Upper lobe of right lung (tissue), 1 donor: Measurements from ENCODE around the gene GPBP1L1. TPM values are rescaled to one million over a fixed set of nuclear protein-coding genes. Genes with fewer than 3 reads are reported as not detected.

Source experiments
- ATAC-seq: fragments of 200-7000 bp; cut with Tn5 transposase; one replicate; pipeline ENCODE4 v1.9.1; 2020; ENCODE audit warnings: mild to moderate bottlenecking, moderate library complexity
- DNase-seq: peaks from one replicate; pipeline ENCODE4 v3.0.0-alpha.2; 2020
- H3K27ac ChIP-seq: fragments of 200-600 bp; one replicate; pipeline ENCODE4 v1.8.0; 2022
- H3K27me3 ChIP-seq: fragments of 200-600 bp; one replicate; pipeline ENCODE4 v1.8.0; 2022; ENCODE audit warnings: mild to moderate bottlenecking
- H3K36me3 ChIP-seq: fragments of 200-600 bp; one replicate; pipeline ENCODE4 v1.8.0; 2022
- H3K4me1 ChIP-seq: fragments of 200-600 bp; one replicate; pipeline ENCODE4 v1.8.0; 2022
- H3K4me3 ChIP-seq: fragments of 200-600 bp; one replicate; pipeline ENCODE4 v1.8.0; 2022; ENCODE audit warnings: mild to moderate bottlenecking
- H3K9me3 ChIP-seq: fragments of 200-600 bp; one replicate; pipeline ENCODE4 v1.8.0; 2022
- intact Hi-C: fragments of 100-400 bp; cut with DNase I; formaldehyde crosslinking; loops from one replicate; pipeline ENCODE4 v1.11.0; 2022
- total RNA-seq: library from RNA; stranded (reverse); fragmentation: NEBNext Ultra II Directional; extraction: Animal tissue kit (Norgen Biotek cat#: 25700); gene quantifications from one replicate; pipeline ENCODE4 v1.2.1, GENCODE V29; 2021
- TF ChIP-seq, protein P1 (sequence below): fragments of 200-600 bp; IDR thresholded peaks from one replicate; pipeline ENCODE4 v1.8.0; 2022; ENCODE audit warnings: antibody characterized with exemption
- donor health status: DM: no; HTN: yes; CAD: no; lungs with severe emphysema.

The GPBP1L1 gene
- total RNA-seq, 1 donor from 2014 or later = 137 TPM

DNA sequence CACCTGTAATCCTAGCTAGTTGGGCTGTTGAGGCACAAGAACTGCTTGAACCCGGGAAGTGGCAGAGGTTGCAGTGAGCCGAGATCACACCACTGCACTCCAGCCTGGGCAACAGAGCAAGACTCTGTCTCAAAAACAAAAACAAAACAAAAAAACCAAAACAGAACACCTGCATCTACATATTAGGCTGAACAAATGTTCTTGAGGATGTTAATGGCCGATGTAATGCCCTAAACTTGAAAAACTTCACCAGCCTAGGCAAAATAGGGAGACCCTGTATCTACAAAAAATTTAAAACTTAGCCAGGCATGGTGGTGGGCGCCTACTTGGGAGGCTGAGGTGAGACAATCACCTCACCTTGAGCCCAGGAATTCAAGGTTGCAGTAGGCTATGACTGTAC, 17.8 kb downstream of the GPBP1L1 start:
- H3K36me3 ChIP-seq = peaks cover 4% of the 10 kb centered on the region
- ATAC-seq (no peak), DNase-seq (no peak)
- intact Hi-C loops = no loop called here
- TF ChIP-seq, protein P1, sequence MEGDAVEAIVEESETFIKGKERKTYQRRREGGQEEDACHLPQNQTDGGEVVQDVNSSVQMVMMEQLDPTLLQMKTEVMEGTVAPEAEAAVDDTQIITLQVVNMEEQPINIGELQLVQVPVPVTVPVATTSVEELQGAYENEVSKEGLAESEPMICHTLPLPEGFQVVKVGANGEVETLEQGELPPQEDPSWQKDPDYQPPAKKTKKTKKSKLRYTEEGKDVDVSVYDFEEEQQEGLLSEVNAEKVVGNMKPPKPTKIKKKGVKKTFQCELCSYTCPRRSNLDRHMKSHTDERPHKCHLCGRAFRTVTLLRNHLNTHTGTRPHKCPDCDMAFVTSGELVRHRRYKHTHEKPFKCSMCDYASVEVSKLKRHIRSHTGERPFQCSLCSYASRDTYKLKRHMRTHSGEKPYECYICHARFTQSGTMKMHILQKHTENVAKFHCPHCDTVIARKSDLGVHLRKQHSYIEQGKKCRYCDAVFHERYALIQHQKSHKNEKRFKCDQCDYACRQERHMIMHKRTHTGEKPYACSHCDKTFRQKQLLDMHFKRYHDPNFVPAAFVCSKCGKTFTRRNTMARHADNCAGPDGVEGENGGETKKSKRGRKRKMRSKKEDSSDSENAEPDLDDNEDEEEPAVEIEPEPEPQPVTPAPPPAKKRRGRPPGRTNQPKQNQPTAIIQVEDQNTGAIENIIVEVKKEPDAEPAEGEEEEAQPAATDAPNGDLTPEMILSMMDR = no peak
- no peak overlapping the region for H3K27ac ChIP-seq
- H3K9me3 ChIP-seq = no peaks in the 10 kb centered on the region
- H3K27me3 ChIP-seq = no peaks in the 10 kb centered on the region
- no peak overlapping the region for H3K4me3 ChIP-seq
- peaks cover 21% of the 10 kb centered on the region for H3K4me1 ChIP-seq

DNA sequence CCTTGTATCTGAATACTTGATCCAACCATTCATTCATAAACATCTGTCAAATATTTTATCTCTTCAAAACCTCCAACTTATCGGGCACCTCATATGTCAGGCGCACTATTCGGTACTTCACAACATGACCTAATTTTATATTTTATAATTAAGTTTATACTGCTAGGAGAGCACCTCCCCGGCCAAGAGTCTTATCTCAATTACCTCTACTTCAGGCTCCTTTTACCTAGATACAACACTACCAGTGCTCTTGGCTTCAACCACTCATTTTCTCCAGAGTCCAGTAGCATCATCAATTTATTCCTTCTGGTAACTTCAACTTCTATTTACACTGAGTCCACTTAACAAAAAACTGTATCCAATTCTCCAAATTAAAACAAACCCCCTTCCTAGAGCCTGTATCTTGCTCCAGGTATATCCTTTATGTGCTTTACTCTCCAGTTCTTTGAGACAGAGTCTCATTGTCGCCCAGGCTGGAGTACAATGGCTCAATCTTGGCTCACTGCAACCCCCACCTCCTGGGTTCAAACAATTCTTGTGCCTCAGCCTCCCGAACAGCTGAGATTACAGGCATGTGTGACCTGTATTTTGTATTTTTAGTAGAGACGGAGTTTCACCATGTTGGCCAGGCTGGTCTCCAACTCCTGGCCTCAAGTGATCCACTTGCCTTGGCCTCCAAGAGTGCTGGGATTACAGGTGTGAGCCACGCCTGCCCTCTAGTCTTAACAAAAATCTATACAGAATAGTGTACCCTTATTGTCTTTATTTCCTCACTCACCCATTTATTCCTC, 18.8 kb downstream of the GPBP1L1 start:
- no peak for ATAC-seq
- Histone ChIP-seq H3K27me3 (no peaks in the 10 kb centered on the region), H3K27ac (no peak overlapping the region), H3K4me3 (no peak overlapping the region), H3K4me1 (peaks cover 21% of the 10 kb centered on the region), H3K9me3 (no peaks in the 10 kb centered on the region), H3K36me3 (peaks cover 4% of the 10 kb centered on the region)
- TF ChIP-seq, protein P1 = no peak
- intact Hi-C loops = no loop called here
- DNase-seq = no peak

DNA sequence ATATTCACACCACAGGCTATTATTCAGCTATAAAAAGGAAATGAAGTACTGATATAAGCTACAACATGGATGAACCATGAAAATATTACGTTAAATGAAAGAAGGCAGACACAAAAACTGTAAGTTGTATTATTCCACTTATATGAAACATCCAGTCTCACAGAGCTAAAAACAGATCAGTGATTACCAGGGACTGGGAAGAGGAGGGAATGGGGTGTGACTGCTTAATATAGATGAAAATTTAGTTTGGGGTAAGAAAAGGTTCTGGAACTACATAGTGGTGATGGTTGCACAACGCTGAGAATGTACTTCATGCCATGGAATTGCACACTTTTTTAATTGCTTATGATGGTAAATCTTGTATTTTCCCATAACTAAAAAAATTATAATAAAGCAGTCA, 19.5 kb downstream of the GPBP1L1 start:
- H3K9me3 ChIP-seq = no peaks in the 10 kb centered on the region
- H3K27me3 ChIP-seq = no peaks in the 10 kb centered on the region
- peaks cover 21% of the 10 kb centered on the region for H3K4me1 ChIP-seq
- TF ChIP-seq, protein P1 = no peak
- no peak overlapping the region for H3K27ac ChIP-seq
- DNase-seq = no peak
- ATAC-seq = no peak
- H3K36me3 ChIP-seq = peaks cover 4% of the 10 kb centered on the region
- intact Hi-C loops = no loop called here
- H3K4me3 ChIP-seq = no peak overlapping the region

DNA sequence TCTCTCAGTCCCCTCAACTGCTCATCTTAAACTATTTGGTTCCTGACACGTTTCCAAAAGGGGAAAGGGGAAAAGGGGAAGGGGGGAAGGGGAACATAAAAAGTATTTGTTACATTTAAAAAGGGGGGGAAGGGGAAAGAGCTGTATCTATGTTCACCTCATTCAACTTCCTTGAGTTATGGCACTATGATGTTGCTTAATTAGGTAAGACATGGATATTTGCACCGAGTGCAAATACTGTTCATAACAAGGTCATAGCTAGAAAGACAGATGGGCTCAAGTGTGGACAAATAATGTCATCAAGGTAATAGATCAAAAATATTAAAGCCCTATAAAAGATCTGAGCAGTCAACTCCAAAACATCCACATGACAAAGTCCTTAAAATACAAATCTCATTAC, 26.0 kb downstream of the GPBP1L1 start:
- Histone ChIP-seq H3K9me3 (no peaks in the 10 kb centered on the region), H3K27ac (no peak overlapping the region), H3K36me3 (peaks cover 58% of the 10 kb centered on the region), H3K4me1 (no peaks in the 10 kb centered on the region), H3K27me3 (no peaks in the 10 kb centered on the region), H3K4me3 (no peak overlapping the region)
- TF ChIP-seq, protein P1 = no peak
- ATAC-seq (no peak), DNase-seq (no peak)
- intact Hi-C loops = no loop called here

DNA sequence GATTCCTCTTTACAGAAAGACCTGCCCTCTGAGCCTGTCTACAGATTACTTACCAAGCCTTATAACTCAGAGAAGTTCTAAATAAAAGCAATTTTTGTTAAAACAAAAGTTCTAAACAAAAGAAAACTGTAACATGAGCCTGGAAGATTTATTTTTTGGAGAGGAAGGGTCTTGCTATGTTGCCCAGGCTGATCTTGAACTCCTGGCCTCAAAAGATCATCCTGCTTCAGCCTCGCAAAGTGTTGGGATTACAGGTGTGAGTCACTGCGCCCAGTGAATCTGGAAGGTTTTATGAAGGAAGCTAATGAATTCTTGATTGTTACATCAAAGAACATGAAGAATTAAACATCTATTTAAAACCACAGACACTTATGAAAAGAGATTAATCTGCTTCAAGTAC, 27.1 kb downstream of the GPBP1L1 start:
- Histone ChIP-seq H3K27me3 (no peaks in the 10 kb centered on the region), H3K4me1 (no peaks in the 10 kb centered on the region), H3K9me3 (no peaks in the 10 kb centered on the region), H3K4me3 (no peak overlapping the region), H3K27ac (no peak overlapping the region), H3K36me3 (peaks cover 69% of the 10 kb centered on the region)
- ATAC-seq (no peak), DNase-seq (no peak)
- intact Hi-C loops = no loop called here
- TF ChIP-seq, protein P1 = no peak

DNA sequence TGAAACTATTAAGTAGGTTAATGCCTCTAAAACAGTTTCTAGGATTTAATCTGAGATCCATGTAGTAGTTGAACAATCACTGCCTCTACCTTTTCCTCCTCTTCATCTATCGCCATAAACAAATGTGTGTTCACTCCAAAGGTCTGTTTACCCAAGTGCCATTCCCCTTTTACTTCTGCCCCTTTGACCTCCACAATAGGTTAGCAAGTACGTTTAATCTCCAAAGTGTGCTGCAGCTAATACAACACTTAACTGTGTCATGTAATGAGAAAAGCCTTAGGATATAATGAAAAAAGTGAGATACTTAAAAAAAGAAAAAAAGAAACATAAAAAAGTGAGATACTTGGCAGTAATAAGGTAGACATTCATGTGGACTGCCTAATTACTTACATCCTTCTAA, 28.2 kb downstream of the GPBP1L1 start:
- TF ChIP-seq, protein P1 = no peak
- no peaks in the 10 kb centered on the region for H3K9me3 ChIP-seq
- peaks cover 79% of the 10 kb centered on the region for H3K36me3 ChIP-seq
- H3K4me1 ChIP-seq = no peaks in the 10 kb centered on the region
- DNase-seq = no peak
- no peak overlapping the region for H3K27ac ChIP-seq
- no peak for ATAC-seq
- no peak overlapping the region for H3K4me3 ChIP-seq
- no peaks in the 10 kb centered on the region for H3K27me3 ChIP-seq
- intact Hi-C loops = no loop called here
